Neuronal stem cell (in vitro differentiated cells): ENCODE measurements around the gene TBC1D4.

Experiments used
- DNase-seq: peaks from one replicate; pipeline ENCODE4 v3.0.0-alpha.2; 2013; ENCODE audit warnings: low spot score
- H2AFZ ChIP-seq: one replicate; pipeline ENCODE4 v1.6.1; 2013; ENCODE audit warnings: mild to moderate bottlenecking, low read length, inconsistent platforms
- H2AK5ac ChIP-seq: 2 replicates; pipeline ENCODE4 v1.6.1; 2013; ENCODE audit warnings: low read depth, mild to moderate bottlenecking, inconsistent platforms, low read length, moderate library complexity, mixed read lengths
- H2BK120ac ChIP-seq: 2 replicates; pipeline ENCODE4 v1.6.1; 2013; ENCODE audit warnings: low read depth, mild to moderate bottlenecking, inconsistent platforms, low read length, moderate library complexity, mixed read lengths
- H2BK12ac ChIP-seq: one replicate; pipeline ENCODE4 v1.6.1; 2013; ENCODE audit warnings: low read length, inconsistent platforms
- H2BK15ac ChIP-seq: 2 replicates; pipeline ENCODE4 v1.6.1; 2013; ENCODE audit warnings: mild to moderate bottlenecking, low read length, inconsistent platforms, mixed read lengths
- H2BK5ac ChIP-seq: one replicate; pipeline ENCODE4 v1.6.1; 2013; ENCODE audit warnings: inconsistent platforms, mild to moderate bottlenecking, low read length, moderate library complexity
- H3K14ac ChIP-seq: one replicate; pipeline ENCODE4 v1.6.1; 2013; ENCODE audit warnings: low read length, inconsistent platforms
- H3K18ac ChIP-seq: 2 replicates; pipeline ENCODE4 v1.6.1; 2013; ENCODE audit warnings: low read length, inconsistent platforms
- H3K23ac ChIP-seq: 2 replicates; pipeline ENCODE4 v1.6.1; 2013; ENCODE audit warnings: low read depth, mild to moderate bottlenecking, mixed read lengths, low read length, inconsistent platforms; ENCODE audit not compliant: poor library complexity
- H3K27ac ChIP-seq: replicated peaks from 3 replicates; pipeline ENCODE4 v1.5.1; 2013; ENCODE audit warnings: low read length, inconsistent platforms
- H3K27me3 ChIP-seq, 3 experiments: 2 replicates each; pipeline ENCODE4 v1.6.1; 2013; ENCODE audit warnings: low read length in 3 of 3, mild to moderate bottlenecking in 2 of 3, inconsistent platforms in 1 of 3, low read depth in 1 of 3, mixed read lengths in 1 of 3, moderate library complexity in 1 of 3; ENCODE audit not compliant: control insufficient read depth in 3 of 3, insufficient read depth in 3 of 3
- H3K36me3 ChIP-seq, 2 donors: replicated peaks in 1 of 2; 2 replicates each; pipeline ENCODE4 v1.6.1; 2013; ENCODE audit warnings: low read length in 2 of 2; ENCODE audit not compliant: control insufficient read depth in 2 of 2, insufficient read depth in 2 of 2
- H3K4ac ChIP-seq: 2 replicates; pipeline ENCODE4 v1.6.1; 2013; ENCODE audit warnings: inconsistent platforms, mild to moderate bottlenecking, low read length, moderate library complexity
- H3K4me1 ChIP-seq, 2 donors: 1 replicate in 1 of 2; 2 replicates in 1 of 2; pipeline ENCODE4 v1.6.1; 2013; ENCODE audit warnings: low read length in 2 of 2, low read depth in 1 of 2; ENCODE audit not compliant: control insufficient read depth in 2 of 2, insufficient read depth in 1 of 2
- H3K4me2 ChIP-seq: one replicate; pipeline ENCODE4 v1.6.1; 2013; ENCODE audit warnings: mild to moderate bottlenecking, low read length, inconsistent platforms; ENCODE audit not compliant: insufficient read depth, poor library complexity, severe bottlenecking
- H3K4me3 ChIP-seq, 2 donors: 2 replicates each; pipeline ENCODE4 v1.5.1; 2013; ENCODE audit warnings: low read length in 2 of 2, mild to moderate bottlenecking in 2 of 2, inconsistent platforms in 1 of 2, moderate library complexity in 1 of 2
- H3K79me1 ChIP-seq: one replicate; pipeline ENCODE4 v1.6.1; 2013; ENCODE audit warnings: low read depth, mild to moderate bottlenecking, inconsistent platforms, low read length, moderate library complexity
- H3K9ac ChIP-seq: one replicate; pipeline ENCODE4 v1.6.1; 2013; ENCODE audit warnings: mild to moderate bottlenecking, low read depth, low read length, inconsistent platforms; ENCODE audit not compliant: poor library complexity
- H3K9me3 ChIP-seq, 2 donors: replicated peaks in 1 of 2; 2 replicates each; pipeline versions ENCODE3 to v1.6.1; 2013; ENCODE audit warnings: low read length in 2 of 2, mild to moderate bottlenecking in 2 of 2, inconsistent platforms in 1 of 2, low read depth in 1 of 2, mixed read lengths in 1 of 2, moderate library complexity in 1 of 2; ENCODE audit not compliant: control insufficient read depth in 2 of 2, insufficient read depth in 1 of 2
- H4K8ac ChIP-seq: one replicate; pipeline ENCODE4 v1.6.1; 2013; ENCODE audit warnings: low read depth, mild to moderate bottlenecking, inconsistent platforms, low read length, moderate library complexity
- H4K91ac ChIP-seq: one replicate; pipeline ENCODE4 v1.6.1; 2013; ENCODE audit warnings: low read length, low read depth, mild to moderate bottlenecking, inconsistent platforms; ENCODE audit not compliant: poor library complexity
- WGBS, 2 donors: extraction: QIAGEN DNeasy Blood & Tissue Kit; methylation state at CpG; one replicate each; pipeline ENCODE4 v1.1.7; 2013; ENCODE audit warnings: missing lambda C conversion rate in 2 of 2, mixed read lengths in 1 of 2; ENCODE audit not compliant: insufficient read length in 2 of 2, insufficient replicate concordance in 1 of 2; ENCODE audit errors: extremely low coverage in 2 of 2; 5-methylcytosine and 5-hydroxymethylcytosine counted together

Gene TBC1D4

DNA sequence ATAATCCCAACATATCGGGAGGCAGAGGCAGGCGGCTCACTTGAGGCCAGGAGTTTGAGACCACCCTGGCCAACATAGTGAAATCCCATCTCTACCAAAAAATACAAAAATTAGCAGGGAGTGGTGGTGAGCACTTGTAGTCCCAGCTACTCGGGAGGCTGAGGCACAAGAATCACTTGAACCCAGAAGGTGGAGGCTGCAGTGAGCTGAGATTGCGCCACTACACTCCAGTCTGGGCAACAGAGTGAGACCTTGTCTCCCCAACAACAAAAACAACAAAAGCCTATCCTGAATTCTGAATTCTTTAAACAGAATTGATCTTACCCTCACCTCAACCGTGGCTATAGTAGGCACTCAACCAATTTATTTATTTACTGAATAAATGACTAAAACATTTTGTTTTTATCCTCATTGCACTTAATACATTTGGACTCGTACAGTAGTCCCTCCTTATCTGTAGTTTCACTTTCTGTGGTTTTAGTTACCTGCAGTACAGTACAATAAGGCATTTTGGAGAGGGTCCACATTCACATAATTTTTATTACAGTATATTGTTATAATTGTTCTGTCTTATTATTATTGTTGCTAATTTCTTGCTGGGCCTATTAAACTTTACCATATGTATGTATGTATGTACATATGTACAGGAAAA is 98.8 kb downstream of the TBC1D4 start:
- H3K23ac ChIP-seq = no peak overlapping the region
- no CpG with 5 or more reads among the region's 6 CpGs for WGBS, 2 donors
- H3K4me2 ChIP-seq = no peak overlapping the region
- no peaks in the 10 kb centered on the region for H3K36me3 ChIP-seq
- peaks cover 2% of the 10 kb centered on the region in 2 donors for H3K4me1 ChIP-seq
- H3K9me3 ChIP-seq = no peaks in the 10 kb centered on the region
- H2AK5ac ChIP-seq = no peak overlapping the region
- H3K4me3 ChIP-seq = no peak overlapping the region
- no peak overlapping the region for H3K27ac ChIP-seq
- H3K9ac ChIP-seq = no peak overlapping the region
- H2BK120ac ChIP-seq = no peak overlapping the region
- H2BK15ac ChIP-seq = no peak overlapping the region
- H2BK5ac ChIP-seq = no peak overlapping the region
- no peak for DNase-seq
- no peak overlapping the region for H3K14ac ChIP-seq
- H2BK12ac ChIP-seq = no peak overlapping the region
- H2AFZ ChIP-seq = no peak overlapping the region
- no peak overlapping the region for H4K8ac ChIP-seq
- no peaks in the 10 kb centered on the region for H3K27me3 ChIP-seq
- H3K4ac ChIP-seq = no peak overlapping the region
- H4K91ac ChIP-seq = no peak overlapping the region
- no peak overlapping the region for H3K18ac ChIP-seq
- no peaks in the 10 kb centered on the region for H3K79me1 ChIP-seq

DNA sequence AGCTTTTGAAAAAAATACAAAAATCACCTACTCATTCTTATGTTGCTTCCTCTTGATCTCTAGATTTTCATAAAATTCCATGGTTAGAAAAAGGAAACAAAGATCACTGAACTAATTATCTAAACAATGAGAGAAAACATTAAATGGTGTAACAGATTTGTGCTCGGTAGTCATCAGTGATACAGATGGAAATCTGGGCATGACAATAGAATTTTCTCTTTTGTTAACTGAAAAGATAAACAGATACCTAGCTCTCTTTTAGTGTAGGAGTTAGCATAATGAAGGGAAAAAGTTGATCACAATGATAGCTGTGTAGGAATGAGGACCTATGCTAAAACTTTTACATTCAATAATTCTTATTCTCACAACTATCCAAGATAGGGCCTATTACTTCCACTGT is 103.7 kb downstream of the TBC1D4 start:
- Histone ChIP-seq H3K9me3 (no peaks in the 10 kb centered on the region), H2AK5ac (no peak overlapping the region), H3K9ac (no peak overlapping the region), H3K27me3 (no peaks in the 10 kb centered on the region), H4K8ac (no peak overlapping the region), H3K18ac (no peak overlapping the region), H2BK5ac (no peak overlapping the region), H3K4me2 (no peak overlapping the region), H2BK15ac (no peak overlapping the region), H2BK12ac (no peak overlapping the region), H3K4me3 (no peak overlapping the region), H4K91ac (no peak overlapping the region), H3K36me3 (no peaks in the 10 kb centered on the region), H3K23ac (no peak overlapping the region), H2AFZ (no peak overlapping the region), H3K4ac (no peak overlapping the region), H3K79me1 (no peaks in the 10 kb centered on the region), H3K14ac (no peak overlapping the region), H3K27ac (no peak overlapping the region), H3K4me1 (peaks cover 4 to 6% of the 10 kb centered on the region in 2 donors), H2BK120ac (no peak overlapping the region)
- DNase-seq = no peak
- no CpG with 5 or more reads among the region's 1 CpG for WGBS, 2 donors

DNA sequence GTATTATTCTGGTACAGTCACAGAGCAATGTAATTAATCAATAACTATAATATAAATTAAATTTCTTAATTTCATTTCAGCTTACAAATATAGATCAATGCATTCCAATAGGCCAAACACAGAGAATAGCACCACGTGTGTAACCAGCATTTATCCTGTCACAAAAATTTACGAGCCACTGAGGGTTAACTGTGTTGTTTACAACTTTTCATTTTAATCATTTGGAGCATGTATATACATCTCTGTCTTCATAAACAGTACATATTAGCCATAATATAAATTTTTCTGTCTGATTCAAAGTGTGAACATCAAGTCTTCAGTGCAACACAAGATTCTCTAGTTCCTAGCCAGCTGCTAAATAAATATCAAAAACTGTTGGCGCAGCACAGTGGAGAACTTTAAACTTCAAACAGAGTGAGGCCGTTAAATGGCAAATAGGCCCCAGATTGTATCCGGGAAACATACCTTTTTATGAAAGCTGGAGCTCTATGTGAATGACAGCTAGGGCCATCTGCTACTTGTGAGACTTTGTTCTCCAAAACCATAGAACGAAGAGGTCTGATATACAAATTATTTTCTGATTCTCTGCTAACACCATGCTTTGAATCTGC is 105.1 kb downstream of the TBC1D4 start:
- Histone ChIP-seq H2BK15ac (no peak overlapping the region), H3K9ac (no peak overlapping the region), H3K4me3 (no peak overlapping the region), H3K9me3 (no peaks in the 10 kb centered on the region), H3K23ac (no peak overlapping the region), H3K36me3 (no peaks in the 10 kb centered on the region), H2AK5ac (no peak overlapping the region), H3K27me3 (no peaks in the 10 kb centered on the region), H2BK120ac (no peak overlapping the region), H2BK12ac (no peak overlapping the region), H4K8ac (no peak overlapping the region), H2BK5ac (no peak overlapping the region), H3K4ac (no peak overlapping the region), H3K27ac (no peak overlapping the region), H3K4me1 (peaks cover 5 to 11% of the 10 kb centered on the region in 2 donors), H2AFZ (no peak overlapping the region), H3K18ac (no peak overlapping the region), H3K4me2 (no peak overlapping the region), H3K14ac (no peak overlapping the region), H3K79me1 (no peaks in the 10 kb centered on the region), H4K91ac (no peak overlapping the region)
- DNase-seq = no peak
- no CpG with 5 or more reads among the region's 6 CpGs for WGBS, 2 donors

DNA sequence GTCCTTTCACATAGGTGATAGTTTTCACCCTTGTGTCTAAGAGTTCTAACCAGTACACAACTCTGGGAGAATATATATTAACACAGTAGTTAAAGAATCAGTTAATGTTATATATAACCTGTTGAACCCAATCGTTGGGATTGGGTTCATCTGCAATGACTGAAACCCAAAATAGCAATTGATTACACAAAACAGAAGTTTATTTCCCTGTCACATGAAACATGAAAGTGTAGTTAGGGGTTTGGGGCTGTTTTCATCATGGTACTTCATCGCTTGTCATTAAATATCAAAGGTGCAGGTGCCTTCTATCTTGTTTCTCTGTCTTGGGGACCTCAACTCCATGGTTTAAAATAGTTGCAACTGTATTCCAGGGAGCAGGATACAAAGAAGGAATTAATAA is 106.6 kb downstream of the TBC1D4 start:
- H2BK15ac ChIP-seq = no peak overlapping the region
- H3K4me1 ChIP-seq = peaks cover 5 to 11% of the 10 kb centered on the region in 2 donors
- no peak overlapping the region for H3K27ac ChIP-seq
- no peak overlapping the region for H3K4me3 ChIP-seq
- no peak overlapping the region for H3K4ac ChIP-seq
- no peaks in the 10 kb centered on the region for H3K27me3 ChIP-seq
- H2BK5ac ChIP-seq = no peak overlapping the region
- no peak overlapping the region for H3K9ac ChIP-seq
- no peak overlapping the region for H4K91ac ChIP-seq
- H2BK12ac ChIP-seq = no peak overlapping the region
- DNase-seq = no peak
- H3K36me3 ChIP-seq = no peaks in the 10 kb centered on the region
- H3K18ac ChIP-seq = no peak overlapping the region
- H2BK120ac ChIP-seq = no peak overlapping the region
- H3K79me1 ChIP-seq = no peaks in the 10 kb centered on the region
- no peak overlapping the region for H2AFZ ChIP-seq
- H4K8ac ChIP-seq = no peak overlapping the region
- no peak overlapping the region for H3K14ac ChIP-seq
- H3K4me2 ChIP-seq = no peak overlapping the region
- no peak overlapping the region for H2AK5ac ChIP-seq
- no CpG with 5 or more reads among the region's 2 CpGs for WGBS, 2 donors
- H3K9me3 ChIP-seq = no peaks in the 10 kb centered on the region
- no peak overlapping the region for H3K23ac ChIP-seq
